ENCODE measurements around the gene VKORC1. TPM values are rescaled to one million over a fixed set of nuclear protein-coding genes. Genes with fewer than 3 reads are reported as not detected.

VKORC1 gene
- total RNA-seq, 4 donors from 2014 or later: 43.7 to 95.5 (median 73.6) TPM

GRCh38 chr16:31042866-31043265, 51.7 kb downstream of the VKORC1 start:
- TF ChIP-seq, protein P1, sequence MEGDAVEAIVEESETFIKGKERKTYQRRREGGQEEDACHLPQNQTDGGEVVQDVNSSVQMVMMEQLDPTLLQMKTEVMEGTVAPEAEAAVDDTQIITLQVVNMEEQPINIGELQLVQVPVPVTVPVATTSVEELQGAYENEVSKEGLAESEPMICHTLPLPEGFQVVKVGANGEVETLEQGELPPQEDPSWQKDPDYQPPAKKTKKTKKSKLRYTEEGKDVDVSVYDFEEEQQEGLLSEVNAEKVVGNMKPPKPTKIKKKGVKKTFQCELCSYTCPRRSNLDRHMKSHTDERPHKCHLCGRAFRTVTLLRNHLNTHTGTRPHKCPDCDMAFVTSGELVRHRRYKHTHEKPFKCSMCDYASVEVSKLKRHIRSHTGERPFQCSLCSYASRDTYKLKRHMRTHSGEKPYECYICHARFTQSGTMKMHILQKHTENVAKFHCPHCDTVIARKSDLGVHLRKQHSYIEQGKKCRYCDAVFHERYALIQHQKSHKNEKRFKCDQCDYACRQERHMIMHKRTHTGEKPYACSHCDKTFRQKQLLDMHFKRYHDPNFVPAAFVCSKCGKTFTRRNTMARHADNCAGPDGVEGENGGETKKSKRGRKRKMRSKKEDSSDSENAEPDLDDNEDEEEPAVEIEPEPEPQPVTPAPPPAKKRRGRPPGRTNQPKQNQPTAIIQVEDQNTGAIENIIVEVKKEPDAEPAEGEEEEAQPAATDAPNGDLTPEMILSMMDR (IDR thresholded peaks at IDR 0.05): no peak
- no peak for TF ChIP-seq POLR2A (IDR thresholded peaks at IDR 0.05)
- no peak overlapping the region for H3K4me3 ChIP-seq (ENCODE audit: low read depth, poor library complexity, severe bottlenecking)
- no peak for DNase-seq (ENCODE audit: low spot score in 2 of 2)
- intact Hi-C loops (cut with DNase I; ENCODE audit: low total_unique reads): no loop called here
- WGBS, 2 donors: 83 to 89% methylated on average over 10 of the region's 10 CpGs

Other genes starting within 250 kb of the VKORC1 start
- gene BCL7C, start 200.7 kb downstream of the VKORC1 start, total RNA-seq: 10 to 100 TPM; 43.1 to 79.1 (median 63.0) TPM
- 1 to 10 TPM in 2 of 4 donors, under 1 TPM in 1, not detected in 1; 0.80 to 3.0 (median 2.5) TPM for gene CTF1, start 198.2 kb downstream of the VKORC1 start, total RNA-seq
- gene FBXL19, start 171.2 kb downstream of the VKORC1 start, total RNA-seq: 10 to 100 TPM; 17.7 to 25.1 (median 22.1) TPM
- gene ORAI3, start 145.7 kb downstream of the VKORC1 start, total RNA-seq: 10 to 100 TPM; 22.9 to 37.7 (median 34.6) TPM
- gene SETD1A, start 137.0 kb downstream of the VKORC1 start, total RNA-seq: 10 to 100 TPM in 3 of 4 donors, 1 to 10 TPM in 1; 9.2 to 22.4 (median 10.7) TPM
- gene HSD3B7, start 109.6 kb downstream of the VKORC1 start, total RNA-seq: 10 to 100 TPM; 12.4 to 29.8 (median 19.0) TPM
- gene STX1B, start 84.2 kb downstream of the VKORC1 start, total RNA-seq: 1 to 10 TPM in 1 of 4 donors, under 1 TPM in 3; 0.32 to 1.4 (median 0.44) TPM
- 10 to 100 TPM; 38.7 to 53.1 (median 46.4) TPM for gene STX4, start 61.2 kb downstream of the VKORC1 start, total RNA-seq
- gene ZNF668, start 20.6 kb downstream of the VKORC1 start, total RNA-seq: 10 to 100 TPM; 10.0 to 19.2 (median 12.6) TPM
- 10 to 100 TPM; 25.4 to 30.3 (median 27.1) TPM for gene ZNF646, start 20.4 kb downstream of the VKORC1 start, total RNA-seq
- gene PRSS53, start 5.9 kb downstream of the VKORC1 start, total RNA-seq: 1 to 10 TPM; 2.3 to 3.8 (median 2.7) TPM
- gene BCKDK, start 13.6 kb upstream of the VKORC1 start, total RNA-seq: 10 to 100 TPM; 60.7 to 85.3 (median 78.6) TPM
- 100 to 1,000 TPM in 1 of 4 donors, 10 to 100 TPM in 3; 69.7 to 116 (median 81.7) TPM for gene KAT8, start 22.9 kb upstream of the VKORC1 start, total RNA-seq
- gene PRSS8, start 40.9 kb upstream of the VKORC1 start, total RNA-seq: 100 to 1,000 TPM; 147 to 223 (median 172) TPM
- 10 to 100 TPM in 1 of 4 donors, 1 to 10 TPM in 3; 2.3 to 10.5 (median 3.3) TPM for gene PRSS36, start 55.3 kb upstream of the VKORC1 start, total RNA-seq
- 10 to 100 TPM; 31.9 to 55.8 (median 34.9) TPM for gene FUS, start 85.3 kb upstream of the VKORC1 start, total RNA-seq
- gene PYCARD, start 108.0 kb upstream of the VKORC1 start, total RNA-seq: 100 to 1,000 TPM in 3 of 4 donors, 10 to 100 TPM in 1; 87.5 to 140 (median 122) TPM
- under 1 TPM in 1 of 4 donors, not detected in 3; 0.19 TPM for gene TRIM72, start 119.3 kb upstream of the VKORC1 start, total RNA-seq
- 10 to 100 TPM in 3 of 4 donors, 1 to 10 TPM in 1; 4.8 to 17.5 (median 12.9) TPM for gene PYDC1, start 122.3 kb upstream of the VKORC1 start, total RNA-seq
- gene ITGAM, start 165.2 kb upstream of the VKORC1 start, total RNA-seq: 1 to 10 TPM; 1.5 to 7.7 (median 4.1) TPM

Measured in lower leg skin (tissue), 4 donors.